Measurements from ENCODE around the gene SFI1. TPM values are rescaled to one million over a fixed set of nuclear protein-coding genes. Genes with fewer than 3 reads are reported as not detected.

SFI1 gene
- total and polyA plus RNA-seq, 2 of the 8 experiments (the other 6 are each of a cell fraction or from before 2014, with no cell fraction given): 10.4 to 30.1 TPM

DNA sequence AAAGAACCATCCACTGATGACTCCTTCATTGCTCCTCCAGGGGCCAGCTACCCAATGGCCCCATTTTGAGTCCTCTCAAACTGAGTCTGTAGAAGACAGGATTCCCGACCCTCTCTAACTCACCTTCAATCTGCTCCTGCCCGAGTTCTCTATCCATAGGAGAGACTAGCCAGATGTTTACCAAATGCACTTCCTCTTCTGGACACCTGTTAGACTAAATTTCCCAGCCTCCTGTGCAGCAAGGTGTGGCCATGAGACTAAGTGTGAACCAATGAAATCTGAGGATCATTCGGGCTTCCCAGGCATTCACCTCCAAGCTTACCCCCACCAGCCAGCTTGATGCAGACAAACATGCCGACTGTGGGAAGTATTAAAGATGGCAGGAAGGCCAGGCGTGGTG, 158.1 kb downstream of the SFI1 start:
- H3K18ac ChIP-seq (ENCODE audit: extremely low read depth, low read length): no peak overlapping the region
- no peak overlapping the region for H3K4ac ChIP-seq (replicated peaks; ENCODE audit: insufficient read length, low read depth, low read length)
- H2AFZ ChIP-seq (ENCODE audit: low read length): no peak overlapping the region
- no peak overlapping the region for H2BK15ac ChIP-seq (ENCODE audit: low read length)
- H4K91ac ChIP-seq (replicated peaks; ENCODE audit: insufficient read length, low read length): no peak overlapping the region
- H3K79me1 ChIP-seq (ENCODE audit: low read depth, low read length): peaks cover 13% of the 10 kb centered on the region
- no peak overlapping the region for H3K14ac ChIP-seq (ENCODE audit: insufficient read length)
- WGBS, 2 experiments (ENCODE audit: extremely low coverage in 1 of 2, insufficient coverage in 1 of 2, insufficient read length in 1 of 2, insufficient replicate concordance in 2 of 2, low coverage in 1 of 2, low lambda C conversion rate in 2 of 2, missing lambda C conversion rate in 1 of 2): 89% methylated on average over 5 of the region's 5 CpGs; no CpG with 5 or more reads in 1 of the 2 experiments
- H2BK20ac ChIP-seq (ENCODE audit: low read length): no peak overlapping the region
- POLR2A ChIA-PET (ENCODE audit: partially characterized antibody): interaction anchor here (0.9 kb wide), 1 partner anchor 28 kb away, joined by 6 read pairs; no protein-coding TSS in a partner anchor
- H3K36me3 ChIP-seq (ENCODE audit: control insufficient read depth in 2 of 4, insufficient read depth in 4 of 4, low read length in 3 of 4): peaks cover 0 to 6% (median 0%) of the 10 kb centered on the region in 4 experiments; a peak in 1 of 8 replicates
- no peak overlapping the region for H2BK5ac ChIP-seq (ENCODE audit: low read depth, low read length)
- no peak for DNase-seq (ENCODE audit: low read depth in 1 of 2, low spot score in 2 of 2)
- CTCF ChIA-PET (ENCODE audit: partially characterized antibody): interaction anchor here (0.8 to 1.6 kb wide), 2 partner anchors 11 to 13 kb away, joined by 3 to 8 read pairs; no protein-coding TSS in a partner anchor
- H3K4me2 ChIP-seq (ENCODE audit: insufficient read depth in 1 of 2, low read depth in 2 of 2, low read length in 2 of 2): no peak overlapping the region
- H2AK5ac ChIP-seq (ENCODE audit: low read depth, low read length): no peak overlapping the region
- peaks cover 7 to 88% of the 10 kb centered on the region in 2 experiments for H3K79me2 ChIP-seq (ENCODE audit: control insufficient read depth in 1 of 2, insufficient read depth in 2 of 2, low read length in 2 of 2)
- H3K23ac ChIP-seq (ENCODE audit: insufficient read length): no peak overlapping the region
- no peaks in the 10 kb centered on the region for H3K9me3 ChIP-seq (ENCODE audit: insufficient read depth in 2 of 2, low read depth in 1 of 2, low read length in 1 of 2)
- H4K5ac ChIP-seq (ENCODE audit: insufficient read length, low read depth, low read length): no peak overlapping the region
- no peaks in the 10 kb centered on the region for H3K4me1 ChIP-seq (replicated peaks in 1 of 4; ENCODE audit: control insufficient read depth in 3 of 4, insufficient read depth in 4 of 4, low read length in 3 of 4)
- no peaks in the 10 kb centered on the region for H3K27me3 ChIP-seq (replicated peaks in 1 of 4; ENCODE audit: control insufficient read depth in 3 of 4, extremely low read depth in 1 of 4, insufficient read depth in 3 of 4, low read length in 3 of 4)
- no peak overlapping the region for H3K4me3 ChIP-seq (ENCODE audit: extremely low read depth in 1 of 4, insufficient read depth in 2 of 4, low read depth in 3 of 4, low read length in 4 of 4)
- H2BK12ac ChIP-seq (ENCODE audit: low read depth, low read length): no peak overlapping the region
- no peak overlapping the region for H3K56ac ChIP-seq (replicated peaks; ENCODE audit: insufficient read length, low read depth, low read length)
- peaks cover 0 to 5% of the 10 kb centered on the region in 2 experiments for H4K20me1 ChIP-seq (replicated peaks in 1 of 2; ENCODE audit: control insufficient read depth in 1 of 2, insufficient read depth in 2 of 2, low read length in 2 of 2)
- FAIRE-seq: no peak
- no peak overlapping the region for H4K8ac ChIP-seq (ENCODE audit: extremely low read depth, insufficient read depth, low read length)
- H3K9ac ChIP-seq (replicated peaks in 1 of 4; ENCODE audit: extremely low read depth in 1 of 4, low read depth in 3 of 4, low read length in 3 of 4): no peak overlapping the region
- no peak overlapping the region for H2BK120ac ChIP-seq (replicated peaks; ENCODE audit: low read depth, low read length)
- H3K27ac ChIP-seq (ENCODE audit: low read depth, low read length): no peak overlapping the region
- no peaks in the 10 kb centered on the region for H3K23me2 ChIP-seq (ENCODE audit: low read depth, low read length)
- TF ChIP-seq PHF8 (conservative IDR thresholded peaks at IDR 0.05; ENCODE audit: low read depth, low read length) (no peak), BACH1 (IDR thresholded peaks at IDR 0.05; ENCODE audit: low read length) (no peak), EP300 (IDR thresholded peaks at IDR 0.05; ENCODE audit: borderline replicate concordance in 1 of 2, low read depth in 2 of 2, low read length in 2 of 2) (no peak), SAP30 (IDR thresholded peaks at IDR 0.05; ENCODE audit: insufficient read depth, insufficient replicate concordance, low read length) (no peak), EZH2 (IDR thresholded peaks at IDR 0.05; ENCODE audit: low read depth, low read length, severe bottlenecking) (no peak), KDM5A (IDR thresholded peaks at IDR 0.05; ENCODE audit: low read length) (no peak), RBBP5 (IDR thresholded peaks at IDR 0.05; ENCODE audit: borderline replicate concordance, low read depth, low read length) (no peak), CBX5 (IDR thresholded peaks at IDR 0.05; ENCODE audit: low read depth, low read length) (no peak), CREB1 (IDR thresholded peaks at IDR 0.05) (no peak), BRCA1 (IDR thresholded peaks at IDR 0.05; ENCODE audit: low read depth, low read length) (no peak), SP2 (IDR thresholded peaks at IDR 0.05; ENCODE audit: low read length) (no peak), NRF1 (IDR thresholded peaks at IDR 0.05; ENCODE audit: low read depth, low read length) (no peak)
- TF ChIP-seq, protein P1, sequence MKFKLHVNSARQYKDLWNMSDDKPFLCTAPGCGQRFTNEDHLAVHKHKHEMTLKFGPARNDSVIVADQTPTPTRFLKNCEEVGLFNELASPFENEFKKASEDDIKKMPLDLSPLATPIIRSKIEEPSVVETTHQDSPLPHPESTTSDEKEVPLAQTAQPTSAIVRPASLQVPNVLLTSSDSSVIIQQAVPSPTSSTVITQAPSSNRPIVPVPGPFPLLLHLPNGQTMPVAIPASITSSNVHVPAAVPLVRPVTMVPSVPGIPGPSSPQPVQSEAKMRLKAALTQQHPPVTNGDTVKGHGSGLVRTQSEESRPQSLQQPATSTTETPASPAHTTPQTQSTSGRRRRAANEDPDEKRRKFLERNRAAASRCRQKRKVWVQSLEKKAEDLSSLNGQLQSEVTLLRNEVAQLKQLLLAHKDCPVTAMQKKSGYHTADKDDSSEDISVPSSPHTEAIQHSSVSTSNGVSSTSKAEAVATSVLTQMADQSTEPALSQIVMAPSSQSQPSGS (IDR thresholded peaks at IDR 0.05; ENCODE audit: low read length): no peak
